ENCODE data around the gene JAKMIP2. TPM values are rescaled to one million over a fixed set of nuclear protein-coding genes. Genes with fewer than 3 reads are reported as not detected.

Gene JAKMIP2
- total and polyA plus RNA-seq, 2 experiments from 2014 or later: 1.4 to 4.3 TPM

GRCh38 chr5:147773587-147773986, 8.9 kb downstream of the JAKMIP2 start:
- 72% methylated on average over 2 of the region's 2 CpGs for WGBS (ENCODE audit: low lambda C conversion rate, missing lambda C conversion rate)
- no peak overlapping the region for H3K4me2 ChIP-seq
- no peaks in the 10 kb centered on the region for H3K9me3 ChIP-seq (ENCODE audit: low read depth)
- H3K4me3 ChIP-seq: no peak overlapping the region
- no peak for DNase-seq (ENCODE audit: low spot score)
- H3K27me3 ChIP-seq: no peaks in the 10 kb centered on the region
- no peaks in the 10 kb centered on the region for H3K4me1 ChIP-seq (ENCODE audit: insufficient read depth)
- H2AFZ ChIP-seq: no peak overlapping the region
- no peak for TF ChIP-seq EZH2 (IDR thresholded peaks at IDR 0.05; ENCODE audit: borderline replicate concordance)
- no peak for TF ChIP-seq EZH2phosphoT487 (IDR thresholded peaks at IDR 0.05; ENCODE audit: low read depth, severe bottlenecking, unreplicated experiment)
- no peak for TF ChIP-seq CTCF (IDR thresholded peaks at IDR 0.05; ENCODE audit: poor library complexity)
- no peaks in the 10 kb centered on the region for H3K9me2 ChIP-seq (replicated peaks; ENCODE audit: insufficient read depth)
- H4K20me1 ChIP-seq (ENCODE audit: insufficient read depth, poor library complexity, severe bottlenecking): no peaks in the 10 kb centered on the region
- H3K27ac ChIP-seq: no peak overlapping the region
- no peaks in the 10 kb centered on the region for H3K36me3 ChIP-seq (replicated peaks; ENCODE audit: insufficient read depth, low read depth)
- H3K79me2 ChIP-seq: no peaks in the 10 kb centered on the region

- Histone ChIP-seq H3K79me2 (no peaks in the 10 kb centered on the region), H3K4me3 (no peak overlapping the region), H3K27ac (no peak overlapping the region), H3K36me3 (replicated peaks; ENCODE audit: insufficient read depth, low read depth) (no peaks in the 10 kb centered on the region), H4K20me1 (ENCODE audit: insufficient read depth, poor library complexity, severe bottlenecking) (no peaks in the 10 kb centered on the region), H2AFZ (no peak overlapping the region), H3K9me2 (replicated peaks; ENCODE audit: insufficient read depth) (no peaks in the 10 kb centered on the region), H3K27me3 (no peaks in the 10 kb centered on the region), H3K4me2 (no peak overlapping the region), H3K4me1 (ENCODE audit: insufficient read depth) (no peaks in the 10 kb centered on the region), H3K9me3 (ENCODE audit: low read depth) (no peaks in the 10 kb centered on the region)
- no peak for DNase-seq (ENCODE audit: low spot score)
- 87% methylated on average over 6 of the region's 6 CpGs for WGBS (ENCODE audit: low lambda C conversion rate, missing lambda C conversion rate)
- TF ChIP-seq EZH2 (IDR thresholded peaks at IDR 0.05; ENCODE audit: borderline replicate concordance) (no peak), CTCF (IDR thresholded peaks at IDR 0.05; ENCODE audit: poor library complexity) (no peak), EZH2phosphoT487 (IDR thresholded peaks at IDR 0.05; ENCODE audit: low read depth, severe bottlenecking, unreplicated experiment) (no peak)
Observed at GRCh38 chr5:147773139-147773538, 9.4 kb downstream of the JAKMIP2 start.

- H3K9me2 ChIP-seq (replicated peaks; ENCODE audit: insufficient read depth): no peaks in the 10 kb centered on the region
- TF ChIP-seq EZH2 (IDR thresholded peaks at IDR 0.05; ENCODE audit: borderline replicate concordance) (no peak), CTCF (IDR thresholded peaks at IDR 0.05; ENCODE audit: poor library complexity) (no peak), EZH2phosphoT487 (IDR thresholded peaks at IDR 0.05; ENCODE audit: low read depth, severe bottlenecking, unreplicated experiment) (no peak)
- H3K4me1 ChIP-seq (ENCODE audit: insufficient read depth): no peaks in the 10 kb centered on the region
- H3K4me3 ChIP-seq: no peak overlapping the region
- H2AFZ ChIP-seq: no peak overlapping the region
- H3K9me3 ChIP-seq (ENCODE audit: low read depth): no peaks in the 10 kb centered on the region
- H3K27me3 ChIP-seq: no peaks in the 10 kb centered on the region
- no peak overlapping the region for H3K27ac ChIP-seq
- H3K79me2 ChIP-seq: no peaks in the 10 kb centered on the region
- H4K20me1 ChIP-seq (ENCODE audit: insufficient read depth, poor library complexity, severe bottlenecking): no peaks in the 10 kb centered on the region
- DNase-seq (ENCODE audit: low spot score): no peak
- H3K36me3 ChIP-seq (replicated peaks; ENCODE audit: insufficient read depth, low read depth): no peaks in the 10 kb centered on the region
- WGBS (ENCODE audit: low lambda C conversion rate, missing lambda C conversion rate): 98% methylated on average over 4 of the region's 4 CpGs
- H3K4me2 ChIP-seq: no peak overlapping the region
Observed at GRCh38 chr5:147767048-147767447, 15.5 kb downstream of the JAKMIP2 start.

Data from hepatocyte (in vitro differentiated cells).